H1 (cell line): ENCODE measurements around the gene DDX51. TPM values are rescaled to one million over a fixed set of nuclear protein-coding genes. Genes with fewer than 3 reads are reported as not detected.

Experiments
- ATF2 ChIP-seq: IDR thresholded peaks from 2 replicates; pipeline ENCODE4 v1.6.1; 2012; ENCODE audit warnings: low read length, inconsistent platforms
- HDAC6 ChIP-seq: IDR thresholded peaks from one replicate; pipeline ENCODE4 v1.7.1; 2012; ENCODE audit warnings: low read depth, mild to moderate bottlenecking, inconsistent platforms, low read length, moderate library complexity
- JUN ChIP-seq: IDR thresholded peaks from 2 replicates; pipeline ENCODE4 v1.6.1; 2011; ENCODE audit warnings: low read depth, mild to moderate bottlenecking, improper control_type of control experiment, low read length
- KDM1A ChIP-seq: fragments of 200-600, 300-600 bp; sonication (generic); IDR thresholded peaks from 2 replicates; pipeline ENCODE4 v1.7.1; 2016; ENCODE audit warnings: mild to moderate bottlenecking, low read length, borderline replicate concordance
- SP2 ChIP-seq: IDR thresholded peaks from 2 replicates; pipeline ENCODE4 v1.6.1; 2012; ENCODE audit warnings: mild to moderate bottlenecking, low read length, inconsistent platforms
- TAF7 ChIP-seq: optimal IDR thresholded peaks from 2 replicates; pipeline ENCODE3; 2011; ENCODE audit warnings: low read depth, mild to moderate bottlenecking, inconsistent platforms, low read length, moderate library complexity, borderline replicate concordance
- TCF12 ChIP-seq: IDR thresholded peaks from 2 replicates; pipeline ENCODE4 v1.6.1; 2011; ENCODE audit warnings: low read depth, mild to moderate bottlenecking, low read length
- polyA plus RNA-seq, 7 experiments: library from polyadenylated mRNA; depleted of rRNA in 3 of 7; stranded (reverse) in 5 of 7; unstranded in 2 of 7; fragments of >200 nt in 5 of 7; fragments of 200-250 nt in 2 of 7; gene quantifications; 1 replicate in 5 of 7; 2 replicates in 1 of 7; 4 replicates in 1 of 7; pipeline versions ENCODE4 v1.2.1 to v1.2.3, GENCODE V29; 2011 to 2013; ENCODE audit warnings: missing spikeins in 2 of 7, mixed read lengths in 2 of 7
- total RNA-seq: library from RNA; stranded (reverse); fragmentation: NEBNext Ultra II Directional; extraction: Animal tissue kit (Norgen Biotek cat#: 25700); gene quantifications from 2 replicates; pipeline ENCODE4 v1.2.1, GENCODE V29; 2021

DDX51 gene
- total and polyA plus RNA-seq, 2 of the 8 experiments (the other 6 are each of a cell fraction or from before 2014, with no cell fraction given): 11.2 to 24.4 TPM

- no peak for TF ChIP-seq KDM1A
- TF ChIP-seq TCF12: no peak
- TF ChIP-seq ATF2: no peak
- no peak for TF ChIP-seq HDAC6
- TF ChIP-seq TAF7: no peak
- no peak for TF ChIP-seq SP2
- TF ChIP-seq JUN: no peak
Observed at GRCh38 chr12:132106921-132107320, 37.2 kb downstream of the DDX51 start (continued).
